GM19468 (cell line): ENCODE measurements around the gene HOXA6.

Experiments used
- ATAC-seq: cut with Tn5 transposase; IDR thresholded peaks from one replicate; pipeline ENCODE4 v1.9.1; 2021; ENCODE audit warnings: mild to moderate bottlenecking, moderate library complexity, moderate number of reproducible peaks; ENCODE audit not compliant: unreplicated experiment; ENCODE audit errors: extremely low read depth

HOXA6 gene

DNA sequence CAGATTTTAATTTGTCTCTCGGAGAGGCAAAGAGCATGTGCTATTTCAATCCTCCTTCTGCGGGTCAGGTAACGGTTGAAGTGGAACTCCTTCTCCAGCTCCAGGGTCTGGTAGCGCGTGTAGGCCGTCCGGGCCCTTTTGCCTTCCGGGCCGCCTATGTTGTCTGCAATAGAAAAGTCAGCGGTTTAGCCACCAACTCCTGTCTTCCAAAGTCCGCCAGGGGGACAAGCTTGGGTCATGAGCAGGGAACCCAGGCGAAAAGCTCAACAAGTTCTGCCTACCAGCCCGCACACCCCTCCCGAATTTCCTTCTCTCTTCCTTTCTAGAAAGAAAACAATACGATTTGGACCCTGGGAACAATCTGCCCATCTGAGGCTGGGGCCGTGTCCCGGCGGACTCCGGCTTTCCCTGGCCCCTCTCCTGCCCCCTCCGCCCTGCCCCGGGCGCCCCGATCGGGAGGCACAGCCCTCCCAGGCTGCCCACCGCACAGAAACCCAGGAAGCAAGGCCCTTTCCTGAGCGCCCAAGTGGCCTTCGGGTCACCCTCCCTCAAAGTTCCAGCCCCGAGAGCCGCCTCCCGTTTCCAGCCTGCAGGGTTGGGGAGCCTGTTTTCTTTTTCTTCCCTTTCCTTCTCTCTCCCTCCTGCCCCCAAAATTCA lies 5.5 kb downstream of the HOXA6 start:
- no peak for ATAC-seq

DNA sequence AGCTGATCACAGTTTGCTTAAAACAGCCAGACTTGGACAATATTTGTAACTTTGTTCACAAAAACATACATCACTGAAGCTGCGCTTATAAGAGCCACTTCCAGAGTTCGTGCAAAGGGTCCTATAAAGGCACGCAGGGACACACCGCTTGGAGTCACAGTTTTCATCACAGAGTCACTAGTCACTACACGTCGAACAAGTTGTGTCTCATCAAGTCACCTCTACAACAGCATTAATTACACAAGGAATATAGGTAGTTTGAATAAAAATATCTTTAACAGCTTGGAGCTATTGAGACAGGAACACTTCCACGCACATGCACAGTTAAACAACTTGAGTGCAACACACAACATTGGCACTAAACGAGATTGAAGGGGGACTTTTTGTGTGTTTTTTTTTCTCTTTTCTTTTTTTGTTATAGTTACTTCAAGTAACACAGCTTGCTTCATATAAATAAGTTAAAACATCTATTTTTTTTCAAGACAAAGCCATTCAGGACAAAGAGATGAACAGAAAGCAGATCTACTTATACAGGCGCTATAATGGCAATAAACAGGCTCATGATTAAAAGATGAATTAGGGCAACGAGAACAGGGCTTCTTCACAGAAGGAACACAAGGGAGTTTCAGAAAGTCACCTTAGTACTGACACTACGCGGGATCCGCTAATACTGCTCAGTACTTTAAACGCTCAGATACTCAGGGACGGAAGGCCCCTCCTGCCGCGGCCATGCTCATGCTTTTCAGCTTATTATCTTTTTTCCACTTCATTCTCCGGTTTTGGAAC lies 6.2 kb downstream of the HOXA6 start:
- no peak for ATAC-seq

DNA sequence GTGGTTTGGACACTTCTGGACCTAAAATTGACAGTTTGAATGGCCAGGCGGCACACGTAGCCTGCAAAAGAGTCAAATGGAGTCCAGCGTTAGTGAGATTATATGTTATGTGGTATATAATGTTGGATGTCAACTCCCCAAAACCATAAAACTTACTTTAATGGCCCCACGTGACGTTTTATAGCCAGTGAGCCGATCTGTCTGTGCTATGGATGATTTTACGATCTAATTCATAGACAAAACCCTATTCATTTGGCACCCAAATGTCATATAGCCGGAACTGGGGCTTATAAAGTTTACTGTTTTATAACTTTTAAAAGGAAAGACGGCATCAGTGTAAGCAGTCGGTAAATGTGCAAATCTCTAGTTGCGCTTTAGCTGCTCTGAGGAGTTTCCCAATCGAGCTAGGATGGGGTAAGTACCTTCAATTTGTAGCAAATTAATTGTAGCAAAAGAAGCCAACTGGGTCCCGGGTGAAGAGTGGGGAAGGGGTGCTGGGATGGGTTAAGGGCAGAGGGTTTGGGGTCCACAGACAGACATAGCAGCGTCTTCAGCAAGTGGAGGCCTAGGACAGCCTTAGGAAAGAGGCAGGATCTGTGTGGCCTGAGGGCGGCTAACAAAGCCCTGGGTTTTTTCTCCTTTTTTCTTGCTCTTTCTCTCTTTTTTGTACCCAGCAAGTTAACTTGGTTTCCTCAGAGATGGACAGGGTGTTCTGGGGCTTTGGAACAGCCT lies 7.3 kb downstream of the HOXA6 start:
- no peak for ATAC-seq

DNA sequence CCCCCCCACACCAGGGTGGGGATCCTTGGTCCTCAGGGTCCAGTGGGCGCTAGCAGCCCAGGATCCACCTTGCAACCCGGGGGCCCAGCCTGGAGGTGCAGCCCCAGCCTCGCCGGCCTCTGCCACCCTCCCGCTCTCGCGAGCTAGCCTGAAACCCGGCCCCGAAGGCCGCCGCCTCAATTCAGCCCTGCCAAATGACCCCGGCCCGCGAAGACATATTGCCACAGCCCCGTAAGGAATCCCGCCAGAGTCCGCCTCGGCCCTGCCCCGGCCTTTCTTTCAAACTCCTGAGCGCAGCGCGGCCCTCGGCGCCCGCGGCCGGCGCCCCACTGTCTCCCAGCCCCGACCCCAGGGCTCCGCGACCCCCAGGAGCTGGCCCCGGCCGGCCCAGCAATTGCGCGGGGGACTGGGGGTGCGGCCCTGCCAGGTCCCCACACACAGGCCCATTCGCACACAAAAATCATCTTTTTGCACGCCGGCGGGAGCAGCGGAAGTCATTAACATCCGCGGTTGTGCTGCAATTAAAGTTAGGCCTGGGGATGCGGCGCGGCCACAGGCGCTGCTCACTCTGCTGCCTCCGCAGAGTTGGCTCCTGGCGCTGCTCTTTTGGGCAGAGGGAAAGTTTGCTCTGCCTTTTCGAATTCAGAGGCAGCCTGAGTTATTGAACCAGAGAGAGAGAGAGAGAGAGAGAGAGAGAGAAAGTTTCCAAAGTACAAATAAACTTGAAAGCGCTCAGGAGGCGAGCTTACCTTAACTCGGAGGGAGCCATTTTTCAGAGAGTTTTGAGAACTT lies 8.0 kb downstream of the HOXA6 start:
- no peak for ATAC-seq

DNA sequence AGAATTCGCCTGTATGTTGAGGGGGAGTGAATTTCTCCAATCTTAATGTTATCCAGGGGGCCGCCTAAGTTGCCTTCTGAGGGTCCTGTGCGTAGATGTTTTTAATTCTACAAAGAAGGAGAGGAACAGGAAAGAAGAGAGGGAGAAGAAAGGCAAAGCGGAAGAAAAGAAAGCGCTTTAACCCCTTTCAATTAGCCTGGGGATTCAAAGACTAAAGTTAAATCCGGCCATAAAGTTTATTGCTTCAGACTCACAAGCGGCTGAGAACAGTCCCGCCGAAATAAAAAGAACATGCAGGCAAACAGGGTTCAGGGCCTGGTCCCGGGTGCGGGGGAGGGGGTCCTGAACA lies 8.6 kb downstream of the HOXA6 start:
- ATAC-seq: no peak

DNA sequence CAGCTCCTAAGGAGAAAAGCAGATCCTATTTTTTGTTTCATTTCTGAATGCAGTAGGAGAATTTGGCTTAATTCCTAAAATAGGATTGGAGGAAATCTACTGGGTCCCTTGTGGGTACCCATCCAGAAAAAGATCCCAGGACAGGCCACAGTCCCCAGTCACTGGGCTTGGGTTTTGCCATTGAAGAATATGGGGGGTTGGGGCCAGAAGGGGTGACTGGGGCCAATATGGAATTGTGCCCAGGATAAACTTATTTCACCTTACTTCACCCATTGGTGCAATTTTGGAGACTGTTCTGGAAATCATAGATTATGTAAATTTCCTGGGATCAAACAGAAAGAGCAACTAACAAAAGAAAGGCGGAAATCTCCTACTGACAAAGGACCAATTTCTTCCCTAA lies 9.1 kb downstream of the HOXA6 start:
- no peak for ATAC-seq

DNA sequence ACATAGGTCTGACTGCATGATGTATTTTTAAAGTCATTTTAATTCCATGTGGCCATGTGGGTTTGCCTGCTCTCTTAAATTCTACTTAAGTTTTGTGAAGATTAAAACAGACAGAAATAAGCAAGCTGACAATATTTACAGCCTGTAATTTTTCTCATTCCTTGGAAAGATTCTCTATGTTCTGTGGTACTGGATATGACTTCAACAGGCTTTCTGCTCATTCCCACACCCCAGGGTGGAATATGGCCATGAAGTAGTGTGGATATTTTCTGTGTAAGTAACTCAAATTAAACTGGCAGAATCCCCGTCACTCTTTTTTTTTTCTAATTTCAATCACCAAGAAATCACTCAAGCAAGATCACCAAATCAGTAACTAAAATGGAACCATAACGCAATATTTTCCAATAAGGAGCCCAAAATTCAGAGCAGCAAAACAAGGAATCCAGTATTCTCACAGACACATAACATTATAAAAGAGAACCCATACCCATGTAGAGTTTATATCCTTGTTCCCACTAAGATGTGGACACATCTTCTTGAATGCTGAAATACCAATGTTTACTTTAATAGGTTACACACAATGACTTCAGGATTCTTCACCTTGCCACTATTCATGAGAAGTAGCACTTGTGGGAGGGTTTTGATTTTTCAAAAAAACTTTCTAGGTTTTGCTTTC lies 9.8 kb downstream of the HOXA6 start:
- no peak for ATAC-seq

DNA sequence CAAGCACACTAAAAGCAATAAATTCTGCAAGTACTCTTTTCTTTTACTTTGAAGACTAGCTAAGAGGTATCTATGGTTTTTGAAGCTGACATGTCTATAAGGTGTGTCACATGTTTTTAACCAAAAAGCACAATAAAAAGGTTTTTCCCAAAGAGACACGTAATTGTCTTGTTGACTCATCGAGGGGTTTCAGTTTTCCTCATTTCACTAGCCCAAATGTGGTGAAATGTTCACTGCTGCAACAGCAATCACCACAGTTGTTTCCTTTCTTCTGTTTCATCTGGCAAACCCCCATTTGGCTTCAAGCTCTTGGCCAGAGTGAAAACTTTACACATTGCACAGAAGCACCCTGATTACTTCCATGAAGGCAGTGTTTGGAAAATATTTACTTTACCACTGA lies 13.2 kb downstream of the HOXA6 start:
- no peak for ATAC-seq

DNA sequence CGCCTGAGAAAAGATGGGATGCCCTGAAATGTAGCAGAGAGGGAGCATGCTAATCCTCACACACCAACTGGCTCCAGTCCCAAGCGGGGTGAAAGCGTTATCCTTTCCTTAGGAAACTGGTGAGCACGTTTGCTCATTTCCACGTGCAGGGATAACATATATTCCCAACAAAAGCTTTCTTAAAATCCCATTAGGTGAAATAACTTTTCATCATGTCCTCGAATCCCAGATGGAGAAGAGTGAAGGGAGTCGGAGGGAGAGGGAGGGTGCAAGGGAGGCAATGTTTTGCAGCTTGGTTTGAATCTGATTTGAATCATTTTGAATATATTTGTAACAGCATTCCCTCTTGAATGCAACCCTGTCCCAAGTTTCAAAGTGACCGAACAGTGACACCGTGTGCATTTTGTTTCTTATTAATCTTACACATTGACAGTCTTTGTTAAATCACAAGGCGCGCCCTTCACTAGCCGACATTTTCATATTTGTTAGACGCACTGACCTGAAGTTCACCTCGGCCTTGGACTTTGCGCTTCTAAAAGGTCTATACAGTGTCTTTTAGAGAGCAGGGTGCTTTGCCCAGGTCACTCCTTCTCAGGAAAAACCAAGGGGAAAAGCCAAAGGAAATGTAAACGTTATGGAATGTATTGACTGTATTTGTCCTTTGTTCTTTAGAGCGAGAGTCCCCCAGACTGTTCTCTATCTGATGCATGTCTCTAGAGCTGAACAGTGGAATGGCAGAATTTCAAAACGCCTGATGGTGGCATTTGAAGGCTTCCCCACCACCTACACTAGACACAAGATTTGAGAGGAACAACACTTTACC lies 14.0 kb downstream of the HOXA6 start:
- ATAC-seq: no peak

DNA sequence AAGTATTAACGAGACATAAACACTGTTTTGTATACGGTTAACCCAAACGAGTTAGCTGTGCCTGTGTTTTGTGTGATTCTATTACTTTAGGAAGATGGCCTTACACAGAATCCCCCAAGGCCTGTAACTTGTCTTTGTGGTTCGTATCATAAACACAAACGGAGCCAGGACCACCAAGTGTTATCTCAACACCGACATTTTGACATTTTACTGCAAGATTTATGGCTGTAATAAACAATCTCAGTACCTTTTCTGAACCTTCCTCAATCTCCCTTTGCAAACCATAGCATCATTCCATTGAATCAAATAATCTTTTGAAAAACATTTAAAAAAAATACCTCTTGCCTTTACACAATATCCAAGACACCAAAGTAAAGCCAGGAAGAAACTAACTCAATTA lies 14.6 kb downstream of the HOXA6 start:
- no peak for ATAC-seq

DNA sequence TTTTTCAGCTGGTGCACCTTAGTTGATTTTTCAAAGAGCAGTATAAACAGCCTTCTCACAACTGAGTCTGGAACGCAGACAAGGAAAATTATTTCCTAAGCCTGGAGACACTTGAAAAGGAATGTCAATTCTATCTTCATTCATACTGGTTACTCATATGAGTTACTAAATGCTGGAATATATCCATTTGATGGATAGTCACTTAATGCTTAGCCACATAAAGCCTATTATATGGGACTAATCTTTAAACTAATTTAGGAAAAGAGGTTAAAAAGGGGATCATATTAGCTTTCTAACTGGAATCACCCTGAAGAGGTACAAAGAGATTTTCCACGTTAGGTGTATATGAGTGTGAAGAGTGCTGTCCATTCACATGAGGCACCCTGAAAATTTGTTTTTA lies 15.4 kb downstream of the HOXA6 start:
- ATAC-seq: no peak

DNA sequence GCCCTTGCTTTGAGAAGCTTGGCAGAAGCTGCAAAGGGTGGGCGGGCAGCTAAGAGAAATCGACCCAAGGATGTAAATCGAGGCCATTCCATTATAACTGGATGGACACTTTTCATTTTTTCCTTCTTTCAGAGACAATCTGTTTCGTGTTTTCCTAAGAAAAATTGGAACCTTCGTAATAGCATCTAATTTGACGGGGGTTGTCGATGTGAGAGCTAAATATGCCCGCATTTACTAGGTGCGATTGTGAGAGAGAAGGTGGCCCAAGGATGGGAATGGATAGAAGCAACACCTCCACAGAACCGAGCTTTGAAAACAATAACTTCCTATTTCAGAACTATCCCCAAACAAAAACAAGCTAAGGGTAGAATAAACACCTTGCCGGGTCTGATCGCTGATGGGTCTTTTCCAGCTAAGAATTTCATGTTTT lies 16.2 kb downstream of the HOXA6 start:
- no peak for ATAC-seq

DNA sequence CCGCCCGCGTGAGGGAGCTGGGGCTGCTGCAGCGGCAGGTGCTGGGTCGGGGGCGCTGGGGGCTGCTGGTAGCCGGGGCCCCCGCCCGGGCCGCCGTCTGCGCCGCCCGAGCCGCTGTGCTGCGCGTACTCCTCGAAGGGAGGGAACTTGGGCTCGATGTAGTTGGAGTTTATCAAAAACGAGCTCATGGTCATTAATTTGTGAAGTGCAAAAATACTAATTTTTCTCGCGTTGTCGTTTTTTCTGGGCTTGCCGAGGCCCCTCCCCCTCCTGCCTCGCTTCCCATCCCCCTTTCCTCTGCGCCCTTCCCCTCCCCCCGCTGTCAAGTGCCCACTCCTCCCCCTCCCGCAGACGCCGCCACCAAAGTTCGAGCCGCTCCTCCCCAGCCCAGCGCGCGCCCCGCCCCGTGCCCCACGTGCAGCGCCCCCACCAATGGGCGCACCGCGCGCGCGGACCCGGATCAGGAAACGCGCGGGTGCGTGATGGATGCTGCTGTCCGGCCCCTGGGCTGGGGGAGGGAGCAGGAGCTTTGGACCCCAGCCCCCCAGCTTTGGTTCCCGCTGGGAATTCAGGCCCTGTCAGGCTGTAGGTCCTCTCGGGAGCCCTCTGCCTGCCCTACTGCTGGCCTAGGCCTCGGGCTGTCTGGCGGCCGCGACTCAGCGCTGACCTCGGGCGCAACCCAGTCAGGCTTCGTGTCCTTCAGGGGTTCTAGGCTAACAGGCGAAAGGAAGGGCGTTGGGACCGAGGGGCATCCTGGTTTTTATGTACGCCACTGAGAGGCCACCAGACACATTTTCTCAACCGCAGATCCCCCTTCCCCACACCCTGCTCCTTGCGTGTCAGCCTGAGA lies 16.8 kb downstream of the HOXA6 start, which contains the start of gene HOXA4:
HOXA4 (minus strand) TSS at position 218 of the 850 bp plus-strand sequence; CDS start at position 194, 24 bp downstream.
- ATAC-seq: no peak

DNA sequence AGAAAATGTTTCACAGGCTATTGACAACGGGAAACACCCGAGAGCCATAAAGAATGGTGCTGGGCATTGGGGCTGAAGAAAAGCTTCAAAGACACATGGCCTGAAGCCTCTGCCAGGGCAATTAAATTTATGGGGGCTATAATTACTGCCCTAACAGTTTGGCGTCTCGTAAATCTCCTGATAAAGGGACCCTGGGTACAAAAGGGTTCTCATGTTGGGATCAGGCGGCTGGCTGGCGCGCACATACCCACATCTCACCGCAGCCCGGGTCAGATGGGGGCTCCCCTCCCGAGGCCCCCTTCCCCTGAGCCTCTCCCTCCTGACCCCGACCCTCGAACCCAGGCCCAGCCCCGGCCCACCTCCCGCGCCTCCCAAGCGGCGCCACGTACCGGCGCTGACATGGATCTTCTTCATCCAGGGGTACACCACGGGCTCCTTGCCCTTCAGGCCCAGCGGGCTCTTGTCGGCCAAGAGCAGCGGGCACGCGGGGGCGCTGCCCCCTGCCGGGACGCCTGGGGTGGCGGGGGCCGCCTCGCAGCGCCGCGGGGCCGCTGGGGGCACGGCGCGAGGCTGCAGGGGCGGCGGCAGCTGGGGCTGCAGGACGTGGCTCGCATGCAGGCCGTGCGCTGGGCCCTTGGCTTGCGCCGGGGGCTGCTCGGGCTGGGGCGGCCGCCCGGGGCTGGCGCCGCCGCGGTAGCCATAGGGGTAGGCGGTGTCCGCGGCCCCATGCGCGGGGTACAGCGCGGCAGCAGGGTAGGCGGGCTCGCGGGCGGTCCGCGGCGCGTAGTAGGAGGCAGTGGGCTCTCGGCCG lies 17.6 kb downstream of the HOXA6 start:
- no peak for ATAC-seq

DNA sequence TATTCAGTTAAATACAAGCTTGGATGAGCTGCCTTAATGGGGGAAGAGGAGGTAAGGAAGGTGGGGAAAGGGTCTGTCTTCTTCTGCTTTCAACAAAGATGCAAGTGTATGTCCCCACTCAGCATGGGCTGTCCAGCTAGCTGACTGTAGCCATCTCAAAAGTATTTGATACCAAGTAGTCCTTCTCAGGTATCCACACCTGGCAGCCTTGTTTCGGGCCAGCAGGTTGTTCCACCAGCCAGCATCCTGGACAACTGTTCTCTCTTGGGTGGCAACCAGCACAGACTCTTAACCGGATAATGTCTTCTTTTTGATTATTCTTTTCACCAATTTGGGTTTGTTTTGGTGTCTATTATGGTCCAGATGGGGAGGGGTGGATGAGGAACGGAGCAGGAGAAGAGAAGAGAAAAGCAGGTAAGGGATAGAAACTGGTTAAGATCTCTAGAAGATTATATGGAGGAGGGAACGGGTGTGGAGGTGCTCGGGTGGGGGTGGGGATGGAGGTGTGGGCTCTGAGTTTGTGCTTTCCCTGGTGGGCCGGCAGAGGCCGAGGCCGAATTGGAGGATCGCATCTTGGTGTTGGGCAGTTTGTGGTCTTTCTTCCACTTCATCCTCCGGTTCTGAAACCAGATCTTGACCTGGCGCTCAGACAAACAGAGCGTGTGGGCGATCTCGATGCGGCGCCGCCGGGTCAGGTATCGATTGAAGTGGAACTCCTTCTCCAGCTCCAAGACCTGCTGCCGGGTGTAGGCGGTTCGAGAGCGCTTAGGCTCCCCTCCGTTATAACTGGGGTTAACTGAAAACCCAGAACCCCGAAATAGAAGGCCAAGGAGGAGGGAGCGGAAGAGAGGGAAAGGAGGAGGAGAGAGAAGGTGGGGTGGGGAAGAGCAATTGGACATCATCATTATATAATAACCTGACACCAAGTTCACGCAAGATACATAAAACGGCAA lies 18.5 kb downstream of the HOXA6 start:
- ATAC-seq: no peak

DNA sequence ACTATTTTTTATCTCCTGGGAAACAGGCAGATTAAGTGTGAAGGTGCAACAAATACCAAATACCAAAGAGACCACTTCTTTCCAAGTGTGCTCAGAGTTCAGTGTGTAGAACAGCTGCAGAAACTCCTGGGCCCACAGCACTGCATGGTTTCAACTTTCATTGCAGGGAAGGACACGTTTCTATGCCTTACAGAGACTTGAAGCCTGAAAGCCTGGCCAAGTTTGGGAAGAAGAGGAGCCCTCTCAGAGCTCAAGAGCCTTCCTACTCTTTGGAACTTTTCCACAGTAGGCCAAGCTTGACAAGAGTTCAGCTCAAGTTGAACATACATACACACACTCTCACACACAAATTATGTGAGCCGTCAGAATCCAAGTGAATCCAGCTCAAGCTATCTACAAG lies 19.5 kb downstream of the HOXA6 start:
- ATAC-seq: no peak
